GM21723 (cell line): ENCODE measurements around the gene SPECC1L.

Experiments used
- ATAC-seq: cut with Tn5 transposase; IDR thresholded peaks from one replicate; pipeline ENCODE4 v1.9.1; 2021; ENCODE audit warnings: mild to moderate bottlenecking, moderate library complexity; ENCODE audit not compliant: unreplicated experiment

Gene SPECC1L

DNA sequence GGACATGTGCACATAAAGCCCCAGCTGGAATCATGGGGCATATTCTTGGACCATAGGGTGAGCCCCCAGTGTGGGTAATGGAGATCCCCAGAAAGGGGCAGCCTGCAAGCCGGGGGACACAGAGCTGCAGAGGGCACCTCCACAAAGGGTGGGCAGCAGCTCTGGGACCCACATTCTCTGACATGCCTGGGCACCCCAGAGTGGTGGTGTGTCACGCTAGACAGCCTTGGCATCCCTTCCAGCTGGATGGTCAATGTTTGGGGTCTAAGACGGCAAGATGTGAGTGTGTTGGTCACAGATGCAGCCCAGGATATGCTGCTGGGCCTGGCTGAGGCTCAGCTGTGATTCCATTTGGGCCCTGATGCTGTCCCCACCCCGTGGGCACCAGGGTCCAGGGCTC, 166.5 kb downstream of the SPECC1L start:
- no peak for ATAC-seq

- no peak for ATAC-seq
Measured at GRCh38 chr22:24437741-24438328, 167.2 kb downstream of the SPECC1L start.

GRCh38 chr22:24440270-24440717, 169.7 kb downstream of the SPECC1L start:
- ATAC-seq, result no peak

GRCh38 chr22:24440718-24441405, 170.2 kb downstream of the SPECC1L start:
- ATAC-seq, result no peak

DNA sequence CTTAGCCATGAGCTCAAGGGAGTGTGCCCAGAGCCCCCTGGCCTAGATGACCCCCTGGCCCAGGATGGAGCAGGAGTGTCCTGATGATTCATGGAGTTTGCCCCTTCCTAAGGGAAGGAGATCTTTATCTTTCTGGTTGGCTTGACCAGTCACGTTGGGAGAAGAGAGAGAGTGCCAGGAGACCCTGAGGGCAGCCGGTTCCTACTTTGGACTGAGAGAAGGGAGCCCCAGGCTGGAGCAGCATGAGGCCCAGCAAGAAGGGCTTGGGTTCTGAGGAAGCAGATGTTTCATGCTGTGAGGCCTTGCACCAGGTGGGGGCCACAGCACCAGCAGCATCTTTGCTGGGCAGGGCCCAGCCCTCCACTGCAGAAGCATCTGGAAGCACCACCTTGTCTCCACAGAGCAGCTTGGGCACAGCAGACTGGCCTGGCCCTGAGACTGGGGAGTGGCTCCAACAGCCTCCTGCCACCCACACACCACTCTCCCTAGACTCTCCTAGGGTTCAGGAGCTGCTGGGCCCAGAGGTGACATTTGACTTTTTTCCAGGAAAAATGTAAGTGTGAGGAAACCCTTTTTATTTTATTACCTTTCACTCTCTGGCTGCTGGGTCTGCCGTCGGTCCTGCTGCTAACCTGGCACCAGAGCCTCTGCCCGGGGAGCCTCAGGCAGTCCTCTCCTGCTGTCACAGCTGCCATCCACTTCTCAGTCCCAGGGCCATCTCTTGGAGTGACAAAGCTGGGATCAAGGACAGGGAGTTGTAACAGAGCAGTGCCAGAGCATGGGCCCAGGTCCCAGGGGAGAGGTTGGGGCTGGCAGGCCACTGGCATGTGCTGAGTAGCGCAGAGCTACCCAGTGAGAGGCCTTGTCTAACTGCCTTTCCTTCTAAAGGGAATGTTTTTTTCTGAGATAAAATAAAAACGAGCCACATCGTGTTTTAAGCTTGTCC, 171.0 kb downstream of the SPECC1L start:
- ATAC-seq, result no peak

DNA sequence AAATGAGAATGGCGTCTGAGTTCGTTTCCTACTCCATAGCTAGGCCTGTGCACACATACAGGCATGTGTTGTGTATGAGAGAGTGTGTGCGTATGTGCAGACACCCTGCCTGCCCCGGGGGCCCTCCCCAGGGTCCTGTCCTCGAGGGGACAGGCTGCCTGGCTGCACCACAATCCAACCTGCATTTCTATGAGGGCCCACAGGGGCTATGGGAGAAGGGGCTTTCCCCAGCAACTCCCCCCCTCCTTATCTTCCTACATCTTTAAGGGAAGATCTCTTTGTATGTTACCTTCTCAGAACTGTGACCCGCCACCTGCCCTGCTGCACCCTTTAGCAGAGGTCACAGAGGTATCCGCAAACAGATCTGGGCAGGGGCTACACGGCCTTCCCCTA, 171.7 kb downstream of the SPECC1L start:
- ATAC-seq, result no peak

GRCh38 chr22:24443668-24444067, 173.0 kb downstream of the SPECC1L start:
- ATAC-seq, result no peak

GRCh38 chr22:24444251-24444650, 173.6 kb downstream of the SPECC1L start:
- no peak for ATAC-seq

GRCh38 chr22:24444729-24445466, 174.3 kb downstream of the SPECC1L start:
- no peak for ATAC-seq

- ATAC-seq, result no peak
Measured at GRCh38 chr22:24445481-24446259, 175.0 kb downstream of the SPECC1L start.

GRCh38 chr22:24446260-24446611, 175.6 kb downstream of the SPECC1L start:
- no peak for ATAC-seq

GRCh38 chr22:24450610-24451009, 180.0 kb downstream of the SPECC1L start:
- ATAC-seq, result no peak

DNA sequence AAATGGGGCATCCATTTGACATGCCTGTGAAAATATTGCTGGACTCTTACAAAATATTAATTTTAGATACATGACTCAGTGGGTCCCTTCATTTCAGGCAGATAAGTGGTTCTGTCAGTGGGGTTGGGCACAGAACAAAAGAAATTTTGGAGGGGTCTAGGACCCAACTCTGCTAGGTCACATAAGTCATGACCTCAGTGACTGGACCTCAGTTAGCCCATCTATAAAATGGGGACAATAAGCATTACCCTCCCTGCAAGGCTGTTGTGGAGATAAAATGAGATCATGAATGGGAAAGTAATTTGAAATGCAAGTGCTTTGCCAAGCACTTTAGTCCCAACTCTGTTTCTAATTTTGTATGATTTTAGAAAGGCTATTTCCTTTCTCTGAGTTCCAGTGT, 180.5 kb downstream of the SPECC1L start:
- ATAC-seq, result no peak

DNA sequence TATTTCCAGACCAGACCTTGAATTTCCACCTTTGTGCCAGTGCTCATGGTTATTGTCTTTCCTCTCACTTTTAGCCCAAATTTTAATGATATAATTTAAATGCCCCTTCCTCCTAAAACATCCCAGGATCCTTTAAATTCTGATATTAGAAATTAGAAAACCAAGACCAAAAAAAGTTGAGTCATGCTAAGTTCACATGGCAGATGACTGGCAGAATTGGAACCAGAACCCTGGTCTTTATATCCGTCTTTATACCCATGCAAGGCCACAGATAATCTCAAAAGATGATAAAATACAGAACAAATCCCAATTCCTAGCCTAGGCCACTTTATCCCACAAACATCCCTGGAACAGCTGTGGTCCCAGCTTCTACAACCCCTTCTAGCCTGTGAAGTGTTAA, 183.2 kb downstream of the SPECC1L start:
- no peak for ATAC-seq

- no peak for ATAC-seq
Measured at GRCh38 chr22:24455039-24455438, 184.4 kb downstream of the SPECC1L start.

DNA sequence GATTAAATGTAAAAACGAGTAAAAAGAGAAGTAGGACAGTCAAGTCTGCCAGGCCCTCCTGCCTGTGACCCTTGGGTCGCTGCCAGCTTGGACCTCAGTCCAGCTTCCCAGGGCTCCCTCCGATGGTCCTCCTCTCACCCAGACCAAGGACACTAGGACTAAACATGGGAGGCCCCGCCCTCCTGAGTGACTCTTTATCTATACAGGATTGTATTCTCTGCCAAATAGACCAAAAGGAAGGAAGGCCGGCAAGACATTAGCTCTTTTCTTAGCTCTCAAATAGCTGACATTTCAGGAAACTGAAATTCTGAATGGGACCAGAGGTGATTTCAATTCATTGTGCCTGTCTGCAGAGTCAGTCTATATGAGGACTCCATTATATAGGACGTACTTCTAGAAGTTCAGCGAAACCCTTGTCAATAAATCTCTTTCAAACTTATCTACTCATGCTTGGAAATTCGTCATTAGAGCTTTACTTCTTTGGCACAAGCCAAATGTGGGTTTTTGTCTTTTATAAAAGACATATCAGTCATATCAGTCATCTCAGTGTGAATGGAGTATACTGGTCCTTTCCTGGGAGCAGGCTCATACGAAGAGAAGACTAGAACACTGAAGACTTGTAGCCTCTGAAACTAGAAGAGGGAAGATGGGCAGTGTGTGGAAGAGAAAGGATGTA, 185.3 kb downstream of the SPECC1L start:
- no peak for ATAC-seq

- no peak for ATAC-seq
Measured at GRCh38 chr22:24457894-24458420, 187.3 kb downstream of the SPECC1L start.

GRCh38 chr22:24459911-24460310, 189.3 kb downstream of the SPECC1L start:
- no peak for ATAC-seq

DNA sequence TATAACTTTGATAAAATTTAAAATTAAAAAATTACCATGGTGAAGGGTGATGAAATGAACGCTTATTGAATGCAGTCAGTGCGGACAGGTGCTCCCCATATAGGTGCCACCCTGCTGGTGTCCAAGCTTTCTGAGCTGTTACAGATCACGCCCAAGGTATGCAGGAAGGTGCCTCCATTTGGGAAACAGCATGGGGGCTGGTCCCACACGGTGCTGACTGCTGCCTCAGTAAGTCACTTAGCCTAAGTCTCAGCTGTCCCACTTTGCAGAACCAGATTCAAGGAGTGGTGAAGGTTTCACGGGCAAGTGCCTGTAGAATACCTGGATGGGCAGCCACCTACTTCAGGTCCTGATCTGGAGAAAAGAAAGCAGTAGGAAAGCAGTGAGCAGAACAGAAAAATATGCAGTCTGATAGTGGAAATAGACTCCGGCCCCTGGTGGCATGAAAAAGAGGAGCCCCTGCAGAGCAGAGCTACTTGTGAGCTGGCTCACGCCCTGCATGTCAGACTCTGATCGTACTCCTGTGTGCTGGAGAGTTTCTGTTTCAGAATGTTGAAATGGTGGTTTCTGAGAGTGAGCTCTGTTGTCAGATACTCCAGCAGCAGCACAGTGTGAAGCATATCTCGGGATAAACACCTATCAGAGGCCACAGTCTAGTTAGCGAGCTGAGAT, 189.9 kb downstream of the SPECC1L start:
- ATAC-seq, result no peak
